ENCODE measurements around the gene LMO7.
"Not testable (repeated sequence)": the region's sequence is repeated elsewhere in the genome, so short reads cannot be mapped to it uniquely, and the experiment has no call there.

Gene LMO7

DNA sequence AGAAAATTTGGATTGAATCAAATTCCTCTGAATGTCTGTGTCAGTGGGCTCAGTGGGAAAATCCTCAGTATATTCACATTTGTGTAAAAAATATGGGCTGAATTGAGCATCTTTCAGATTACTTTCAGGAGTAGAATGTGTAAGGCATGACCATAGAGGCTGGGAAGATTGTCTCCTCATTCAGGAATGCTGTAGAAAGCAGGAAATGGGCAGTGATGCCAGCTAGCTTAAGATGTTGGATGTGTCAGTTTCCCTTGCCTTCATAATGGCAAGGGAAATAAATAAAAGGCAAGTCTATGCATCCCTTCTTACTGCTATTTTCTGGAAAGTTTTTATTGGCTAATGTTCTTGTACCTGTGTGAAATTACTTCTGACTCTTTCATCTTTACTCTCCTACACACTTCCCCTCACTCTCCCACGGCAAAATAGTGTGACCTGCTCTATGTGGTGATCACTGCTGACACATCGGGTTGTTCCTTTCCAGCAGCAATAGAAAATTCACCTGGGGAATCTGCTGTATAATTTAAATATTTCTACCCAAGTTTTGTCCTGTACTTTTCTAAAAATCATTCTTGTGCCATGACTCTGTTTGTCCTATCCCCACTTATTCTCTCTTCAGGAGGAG lies 103.2 kb downstream of the LMO7 start:
- DNase-seq (ENCODE audit: low read depth in 1 of 2, low spot score in 1 of 2) = no peak

DNA sequence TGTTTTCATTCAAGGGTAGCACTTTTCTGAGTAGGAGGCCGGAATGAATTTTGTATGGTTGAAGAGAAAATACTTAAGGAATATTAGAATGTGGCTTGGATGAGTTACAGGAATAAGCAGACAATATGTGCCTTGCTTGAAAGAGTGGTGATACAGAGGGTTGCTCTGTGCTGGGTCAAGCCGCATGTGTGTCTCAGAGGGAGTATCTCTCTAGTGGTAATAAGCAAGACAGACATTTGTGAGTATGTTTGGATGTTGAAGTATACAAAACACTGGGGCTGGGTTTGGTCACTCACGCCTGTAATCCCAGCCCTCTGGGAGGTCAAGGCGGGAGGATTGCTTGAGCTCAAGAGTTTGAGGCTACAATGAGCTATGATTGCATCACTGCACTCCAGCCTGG lies 103.9 kb downstream of the LMO7 start:
- DNase-seq (ENCODE audit: low read depth in 1 of 2, low spot score in 1 of 2) = no peak

DNA sequence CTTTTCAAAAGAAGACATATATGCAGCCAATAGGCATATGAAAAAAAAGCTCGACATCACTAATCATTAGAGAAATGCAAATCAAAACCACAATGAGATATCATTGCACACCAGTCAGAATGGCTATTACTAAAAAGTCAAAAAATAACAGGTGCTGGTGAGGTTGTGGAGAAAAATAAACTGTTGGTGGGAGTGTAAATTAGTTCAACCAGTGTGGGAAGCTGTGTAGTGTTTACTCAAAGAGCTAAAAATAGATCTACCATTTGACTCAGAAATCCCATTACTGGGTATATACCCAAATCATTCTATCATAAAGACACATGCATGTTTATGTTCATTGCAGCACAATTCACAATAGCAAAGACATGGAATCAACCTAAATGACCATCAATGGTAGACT lies 106.9 kb downstream of the LMO7 start:
- DNase-seq (ENCODE audit: low read depth in 1 of 2, low spot score in 1 of 2) = not testable (repeated sequence)

DNA sequence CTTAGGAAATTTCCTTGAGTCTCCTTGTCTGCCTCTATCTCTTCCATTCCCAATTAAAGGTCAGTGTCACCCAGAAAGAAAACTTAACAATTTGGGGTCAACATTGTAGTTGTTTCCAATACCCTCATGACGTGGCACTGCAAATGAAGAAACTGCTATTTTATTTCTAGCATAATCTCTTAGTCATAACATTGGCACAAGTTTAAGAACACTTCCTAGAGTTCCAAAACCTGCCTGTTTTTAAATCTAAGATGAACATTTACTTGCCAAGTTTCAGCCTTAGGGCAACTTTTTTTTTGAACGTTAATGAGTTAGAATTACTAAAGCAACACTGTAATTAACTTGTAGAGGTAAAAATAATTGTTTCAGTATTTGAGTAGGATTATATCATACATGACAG lies 108.0 kb downstream of the LMO7 start:
- DNase-seq (ENCODE audit: low read depth in 1 of 2, low spot score in 1 of 2) = no peak

DNA sequence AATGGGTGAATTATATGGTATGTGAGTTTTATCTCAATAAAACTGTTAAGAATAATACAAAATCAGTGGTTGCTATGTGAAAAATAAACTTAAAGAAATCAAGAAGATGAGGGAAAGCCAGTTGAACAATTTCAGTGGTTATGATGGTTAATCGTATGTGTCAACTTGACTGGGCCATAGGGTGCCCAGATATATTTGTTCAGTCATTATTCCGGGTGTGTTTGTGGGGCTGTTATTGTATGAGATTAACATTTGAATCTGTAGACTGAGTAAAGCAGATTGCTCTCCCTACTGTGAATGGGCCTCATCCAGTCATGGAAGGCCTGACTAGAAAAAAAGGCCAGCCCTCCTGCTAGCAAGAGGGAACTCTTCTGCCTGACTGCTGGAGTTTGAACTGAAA lies 109.3 kb downstream of the LMO7 start:
- DNase-seq (ENCODE audit: low read depth in 1 of 2, low spot score in 1 of 2) = no peak

DNA sequence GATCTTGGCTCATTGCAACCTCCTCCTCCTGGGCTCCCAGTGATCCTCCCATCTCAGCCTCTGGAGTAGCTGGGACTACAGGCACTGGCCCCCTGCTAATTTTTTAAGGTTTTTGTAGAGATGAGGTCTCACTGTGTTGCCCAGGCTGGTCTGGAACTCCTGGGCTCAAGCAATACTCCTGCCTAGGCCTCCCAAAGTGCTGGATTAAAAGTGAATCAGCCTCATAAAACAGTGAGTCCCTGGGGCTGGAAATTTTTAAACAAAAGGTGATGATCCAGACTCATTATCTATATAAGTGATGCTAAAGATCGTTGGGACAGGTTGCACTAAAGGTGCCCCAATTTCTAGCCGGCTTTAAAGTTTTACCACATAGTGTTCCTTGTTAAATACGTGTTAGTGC lies 112.7 kb downstream of the LMO7 start:
- no peak for DNase-seq (ENCODE audit: low read depth in 1 of 2, low spot score in 1 of 2)

DNA sequence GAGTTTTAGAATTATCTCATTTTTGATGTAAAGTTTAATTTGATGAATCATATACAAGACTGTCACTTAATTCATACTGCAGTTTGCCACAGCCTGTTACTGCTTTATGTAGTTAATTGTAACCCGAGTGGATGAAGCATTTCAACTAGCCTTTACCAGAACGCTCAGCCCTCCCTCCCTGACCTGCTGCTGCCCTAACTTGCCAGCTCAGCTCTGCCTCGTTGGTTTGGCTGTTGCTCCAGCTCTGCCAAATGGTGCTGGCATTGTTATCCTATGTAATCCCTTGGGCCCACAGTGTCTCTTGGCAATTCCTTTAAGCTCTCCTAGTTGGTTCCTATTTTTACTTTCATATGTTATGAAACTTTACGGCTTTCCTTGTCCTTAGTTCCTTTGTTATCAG lies 113.3 kb downstream of the LMO7 start:
- DNase-seq (ENCODE audit: low read depth in 1 of 2, low spot score in 1 of 2) = no peak

DNA sequence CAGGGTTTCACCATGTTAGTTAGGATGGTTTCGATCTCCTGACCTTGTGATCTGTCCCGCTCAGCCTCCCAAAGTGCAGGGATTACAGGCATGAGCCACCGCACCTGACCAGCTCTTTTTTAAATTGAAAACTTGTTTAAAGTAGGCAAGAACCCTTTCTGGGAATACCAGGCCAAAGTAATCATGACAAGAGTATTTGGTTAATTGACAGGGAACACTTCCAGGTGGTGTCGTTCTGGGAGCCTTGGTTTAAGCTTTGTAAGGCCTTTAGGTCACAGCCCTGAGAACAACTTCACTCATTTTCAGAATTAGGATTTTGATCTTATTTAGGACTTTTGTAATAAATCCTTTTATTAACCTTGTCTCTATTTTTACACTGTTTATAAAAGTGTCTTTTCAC lies 115.2 kb downstream of the LMO7 start:
- no peak for DNase-seq (ENCODE audit: low read depth in 1 of 2, low spot score in 1 of 2)

DNA sequence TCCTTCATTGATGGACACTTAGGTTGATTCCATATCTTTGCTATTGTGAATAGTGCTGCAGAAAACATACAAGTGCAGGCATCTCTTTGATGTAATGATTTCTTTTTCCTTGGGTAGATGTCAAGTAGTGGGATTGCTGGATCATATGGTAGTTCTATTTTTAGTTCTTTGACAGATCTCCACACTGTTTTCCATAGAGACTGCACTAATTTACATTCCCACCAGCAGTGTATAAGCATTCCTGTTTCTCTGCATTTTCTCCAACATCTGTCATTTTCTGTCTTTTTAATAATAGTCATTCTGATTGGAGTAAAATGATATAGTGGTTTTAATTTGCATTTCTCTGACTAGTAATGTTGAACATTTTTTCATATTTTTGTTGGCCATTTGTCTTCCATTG lies 116.7 kb downstream of the LMO7 start:
- no peak for DNase-seq (ENCODE audit: low read depth in 1 of 2, low spot score in 1 of 2)

DNA sequence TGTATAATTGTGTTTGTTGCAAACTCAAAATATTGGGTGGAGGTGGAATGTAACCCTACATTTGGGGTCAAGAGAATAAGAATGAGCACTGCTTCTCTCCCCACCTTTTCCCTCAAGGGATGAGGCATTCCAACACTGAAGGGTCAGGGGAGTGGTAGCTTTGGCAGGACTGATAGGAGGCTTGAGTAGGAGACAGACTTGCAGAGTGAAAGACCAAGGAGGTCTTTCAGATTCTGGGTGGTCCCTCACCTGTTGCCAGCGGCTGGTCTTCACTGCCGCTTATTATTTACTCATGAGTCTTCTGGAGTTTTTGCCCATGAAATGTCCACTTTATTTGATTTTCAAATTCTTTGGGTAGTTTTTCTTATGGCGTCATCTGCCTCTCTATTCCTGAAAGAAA lies 118.8 kb downstream of the LMO7 start:
- no peak for DNase-seq (ENCODE audit: low read depth in 1 of 2, low spot score in 1 of 2)

DNA sequence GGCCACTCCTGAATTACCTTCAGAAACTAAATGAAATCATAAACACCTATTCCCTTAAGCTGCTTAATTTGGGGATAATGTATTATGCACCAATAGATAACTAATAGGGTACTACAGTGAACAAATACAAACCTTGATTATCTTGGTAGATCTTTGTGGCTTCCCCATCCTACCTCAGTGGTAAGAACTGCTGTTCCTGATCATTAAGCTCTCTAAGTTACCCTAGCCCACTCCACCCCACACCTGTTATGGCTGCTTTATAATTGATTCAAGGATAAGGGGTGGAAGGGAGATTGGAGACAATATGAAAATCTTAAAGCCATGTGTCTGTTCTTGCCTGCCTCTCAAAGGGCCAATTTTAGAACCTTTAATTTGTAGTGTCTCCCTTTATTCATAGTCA lies 121.2 kb downstream of the LMO7 start:
- no peak for DNase-seq (ENCODE audit: low read depth in 1 of 2, low spot score in 1 of 2)

DNA sequence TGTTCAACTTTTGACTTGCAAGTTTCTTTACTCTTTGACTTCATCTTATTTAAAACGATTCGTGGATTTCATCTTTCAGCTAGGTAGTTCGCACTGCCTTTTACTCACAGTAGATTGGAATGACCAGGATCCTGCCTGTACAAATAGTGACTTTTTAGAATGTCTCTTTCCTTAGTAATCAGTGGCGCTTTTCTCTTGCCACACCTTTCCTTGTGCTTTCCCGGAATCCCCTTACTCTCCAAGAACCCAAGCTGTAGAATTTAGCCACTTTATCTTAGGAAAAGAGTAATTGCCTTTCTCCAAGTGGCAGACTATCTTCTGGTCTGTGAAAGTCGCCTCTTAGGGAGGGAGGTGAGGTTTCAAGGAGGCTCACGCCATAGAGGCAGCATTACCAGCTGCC lies 123.4 kb downstream of the LMO7 start:
- no peak for DNase-seq (ENCODE audit: low read depth in 1 of 2, low spot score in 1 of 2)

DNA sequence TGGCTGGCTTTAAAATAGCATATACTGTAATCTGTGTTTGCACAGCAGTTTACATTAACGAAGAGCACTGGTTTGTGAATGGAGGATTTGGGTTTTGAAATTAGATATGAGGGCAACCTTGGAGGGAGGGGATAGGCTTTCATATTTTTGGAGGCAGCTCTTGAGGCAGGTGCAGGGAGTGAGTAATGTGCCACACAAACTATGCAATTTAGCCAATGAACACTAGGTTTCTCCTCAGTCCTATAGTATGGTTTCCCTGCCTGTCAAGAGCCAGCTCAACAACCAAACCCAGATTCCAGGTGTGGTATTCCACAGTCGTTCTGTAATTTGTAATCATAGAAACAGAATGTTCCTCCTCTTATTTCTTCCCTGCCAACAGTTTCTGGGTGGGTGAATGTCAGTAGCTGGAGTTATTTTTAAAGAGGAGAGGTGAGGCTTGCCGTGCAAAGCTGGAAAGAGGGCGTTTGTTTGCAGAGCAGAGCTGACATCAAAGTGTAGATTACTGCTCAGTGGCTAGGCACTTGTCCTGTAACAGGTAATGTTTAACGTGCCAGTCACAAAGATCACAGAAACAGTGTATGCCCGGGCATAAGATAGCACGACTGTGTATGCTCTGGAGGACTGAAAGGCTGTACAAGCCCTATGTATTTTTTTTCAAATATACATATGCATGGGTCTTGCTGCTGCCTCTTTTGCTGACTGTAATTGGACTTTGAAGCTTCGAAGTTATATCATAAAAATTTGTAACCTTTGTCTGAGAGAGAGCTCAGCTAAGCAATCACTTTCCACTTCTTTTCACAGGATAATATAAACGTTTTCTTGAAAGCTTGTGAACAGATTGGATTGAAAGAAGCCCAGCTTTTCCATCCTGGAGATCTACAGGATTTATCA lies 124.2 kb downstream of the LMO7 start:
- no peak for DNase-seq (ENCODE audit: low read depth in 1 of 2, low spot score in 1 of 2)

DNA sequence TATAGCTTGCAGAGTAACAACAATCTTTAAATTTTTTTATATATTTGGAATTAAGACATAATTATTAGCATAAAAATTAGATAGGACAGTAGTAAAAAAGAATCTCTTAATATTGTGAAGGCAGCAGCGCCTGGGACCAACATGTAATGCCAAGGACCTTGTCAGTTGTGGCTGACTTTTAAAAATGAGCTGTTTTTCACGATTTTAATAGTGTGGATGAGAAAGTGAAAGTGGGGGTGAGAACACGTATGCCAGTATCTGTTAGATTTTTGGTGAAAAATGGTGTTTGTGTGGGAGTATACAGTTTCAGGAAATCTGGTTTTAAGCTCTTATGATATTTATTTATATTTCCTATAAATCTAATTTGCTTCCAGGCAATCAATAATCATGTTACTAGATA lies 125.2 kb downstream of the LMO7 start:
- peak in 1 of 2 donors; percentile 18 for DNase-seq (ENCODE audit: low read depth in 1 of 2, low spot score in 1 of 2)

DNA sequence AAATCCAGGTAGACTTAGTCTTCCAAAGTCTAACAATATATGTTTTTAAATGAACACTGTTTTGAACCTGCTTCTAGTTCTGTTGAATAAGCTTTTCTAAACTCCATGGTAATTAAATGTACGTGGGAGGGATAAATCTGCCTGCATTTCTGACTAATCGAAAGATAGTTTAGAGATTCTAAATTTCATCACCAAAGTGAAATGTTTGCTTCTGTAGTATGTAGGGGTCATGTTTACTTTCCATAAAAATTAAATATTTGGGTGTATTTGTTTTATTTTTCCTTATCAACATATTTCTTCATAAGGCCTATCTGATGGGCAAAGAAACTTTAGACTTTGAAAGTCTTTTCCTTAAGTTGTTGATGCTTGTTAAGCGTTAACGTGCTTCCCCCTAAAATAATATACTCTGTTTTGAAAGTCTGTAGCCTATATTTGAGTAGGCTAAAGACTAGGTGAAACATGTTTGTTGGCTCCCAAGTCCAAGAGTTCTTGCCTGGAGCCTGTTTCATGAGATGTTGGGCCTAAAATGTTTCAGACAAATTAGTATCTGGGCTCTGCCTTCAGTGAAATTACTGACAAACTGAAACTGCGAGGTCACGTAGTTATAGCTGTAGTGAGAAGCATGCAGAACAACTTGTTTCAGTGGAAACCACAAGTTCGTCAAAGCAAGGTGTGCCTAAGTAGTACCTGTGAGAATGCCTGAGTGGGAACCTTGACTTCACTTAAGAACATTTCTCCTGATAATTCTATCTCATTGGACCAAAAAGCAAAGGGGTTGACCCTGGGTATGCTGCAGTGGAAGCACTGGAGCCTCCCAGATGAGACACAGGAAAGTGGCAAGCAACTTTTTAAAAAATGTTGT lies 126.2 kb downstream of the LMO7 start:
- peak in 1 of 2 donors; percentile 51 for DNase-seq (ENCODE audit: low read depth in 1 of 2, low spot score in 1 of 2)

DNA sequence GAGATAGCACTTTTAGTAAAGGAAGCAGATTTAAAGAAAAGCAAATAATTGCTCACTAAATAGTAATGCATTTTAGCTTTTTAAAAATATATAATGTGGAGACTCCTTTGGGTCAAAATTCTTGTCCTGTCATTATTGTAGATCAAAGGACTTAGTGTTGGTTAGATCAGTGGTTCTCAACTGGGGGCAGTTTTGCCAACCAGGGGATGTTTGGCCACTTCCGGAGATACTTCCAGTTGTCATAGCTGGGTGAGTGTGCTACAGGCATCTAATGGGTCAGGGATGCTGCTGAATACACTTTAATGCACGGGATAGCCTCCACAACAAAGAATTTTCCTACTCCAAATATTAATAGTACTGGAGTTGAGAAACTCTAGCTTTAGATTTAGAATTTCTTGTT lies 126.8 kb downstream of the LMO7 start:
- no peak for DNase-seq (ENCODE audit: low read depth in 1 of 2, low spot score in 1 of 2)

DNA sequence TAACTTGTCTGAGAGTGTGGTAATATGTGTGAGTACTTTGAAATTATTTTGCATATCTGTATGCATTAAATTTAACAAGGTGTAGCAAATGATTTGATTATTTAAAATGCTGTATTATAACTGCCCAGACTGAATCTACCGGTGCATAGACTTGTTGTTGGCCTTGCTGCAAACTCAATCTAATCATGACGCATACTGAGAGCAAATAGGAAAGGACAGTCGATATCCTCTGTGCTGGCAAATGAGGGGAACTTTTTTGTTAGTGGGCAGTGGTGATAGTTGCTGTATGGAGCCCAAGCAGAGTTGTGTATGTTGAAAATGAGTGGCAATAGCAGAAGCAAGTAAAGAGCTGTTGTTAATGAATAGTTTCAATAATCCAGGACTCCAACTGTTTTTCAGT lies 127.4 kb downstream of the LMO7 start:
- no peak for DNase-seq (ENCODE audit: low read depth in 1 of 2, low spot score in 1 of 2)

DNA sequence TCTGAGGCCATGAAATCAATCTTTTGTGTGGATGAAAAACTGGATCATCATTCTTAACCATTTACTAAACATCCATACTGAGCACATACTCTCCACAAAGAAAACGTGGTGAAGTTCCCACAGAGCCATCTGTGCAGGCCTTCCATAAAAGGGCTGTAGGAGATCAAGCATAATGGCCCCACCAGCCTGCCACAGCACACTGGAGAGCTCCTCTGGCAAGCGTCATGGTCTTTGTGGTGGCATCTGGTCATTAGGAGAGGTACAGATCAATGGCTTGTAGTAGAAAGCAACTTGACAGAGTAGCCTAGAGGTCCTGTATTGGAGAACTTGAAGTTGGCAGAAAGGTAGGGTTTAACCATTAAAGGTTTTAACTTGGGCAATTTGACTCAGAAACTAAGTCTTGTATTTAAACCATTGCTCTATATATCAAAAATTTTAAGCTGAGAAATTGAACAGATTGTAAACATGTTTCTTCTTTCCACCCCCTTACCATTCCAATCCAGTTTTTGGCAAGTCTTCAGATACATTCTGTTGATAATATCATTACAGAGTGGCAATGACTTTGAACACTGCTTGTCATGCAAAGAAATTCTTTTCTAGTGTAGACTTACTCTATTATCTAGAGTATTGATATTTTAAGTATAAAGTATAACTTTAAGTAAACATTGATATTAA lies 128.3 kb downstream of the LMO7 start:
- DNase-seq (ENCODE audit: low read depth in 1 of 2, low spot score in 1 of 2) = no peak

DNA sequence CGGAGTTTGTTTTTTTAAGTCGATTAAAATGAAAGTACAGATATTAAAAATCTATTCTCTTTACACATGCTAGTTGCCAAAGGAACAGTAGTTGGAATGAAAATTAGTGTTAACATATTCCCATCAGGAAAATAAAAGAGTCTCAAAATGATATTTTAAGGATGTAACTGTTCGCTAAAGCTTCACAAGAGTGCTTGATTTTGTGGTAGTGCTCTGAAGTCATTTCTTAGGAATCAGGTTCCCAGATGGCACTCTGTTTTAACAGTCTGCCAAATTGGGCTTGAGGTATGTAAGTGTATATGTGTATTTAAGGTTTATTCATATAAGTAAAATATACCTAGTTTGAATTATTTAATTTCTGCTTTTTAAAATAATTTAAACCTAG lies 128.8 kb downstream of the LMO7 start:
- no peak for DNase-seq (ENCODE audit: low read depth in 1 of 2, low spot score in 1 of 2)

DNA sequence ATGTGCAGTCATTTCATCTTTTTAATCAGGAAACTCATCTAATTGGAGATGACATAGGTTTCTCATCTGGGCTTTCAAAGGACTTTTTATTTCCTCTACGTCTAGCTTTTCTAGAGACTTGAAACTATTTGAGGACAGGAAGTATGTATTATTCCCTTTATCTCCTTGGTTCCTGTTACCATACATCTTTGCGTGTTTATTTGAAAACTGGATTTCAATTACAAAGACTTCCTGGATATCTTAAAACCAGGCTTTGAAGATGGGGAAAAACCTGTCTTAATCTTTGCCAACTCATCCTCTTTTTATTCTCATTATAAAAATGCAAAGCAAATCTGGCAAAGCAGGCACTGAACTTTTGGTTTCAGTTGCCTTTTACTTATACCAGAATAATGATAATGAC lies 130.5 kb downstream of the LMO7 start:
- DNase-seq (ENCODE audit: low read depth in 1 of 2, low spot score in 1 of 2) = no peak

DNA sequence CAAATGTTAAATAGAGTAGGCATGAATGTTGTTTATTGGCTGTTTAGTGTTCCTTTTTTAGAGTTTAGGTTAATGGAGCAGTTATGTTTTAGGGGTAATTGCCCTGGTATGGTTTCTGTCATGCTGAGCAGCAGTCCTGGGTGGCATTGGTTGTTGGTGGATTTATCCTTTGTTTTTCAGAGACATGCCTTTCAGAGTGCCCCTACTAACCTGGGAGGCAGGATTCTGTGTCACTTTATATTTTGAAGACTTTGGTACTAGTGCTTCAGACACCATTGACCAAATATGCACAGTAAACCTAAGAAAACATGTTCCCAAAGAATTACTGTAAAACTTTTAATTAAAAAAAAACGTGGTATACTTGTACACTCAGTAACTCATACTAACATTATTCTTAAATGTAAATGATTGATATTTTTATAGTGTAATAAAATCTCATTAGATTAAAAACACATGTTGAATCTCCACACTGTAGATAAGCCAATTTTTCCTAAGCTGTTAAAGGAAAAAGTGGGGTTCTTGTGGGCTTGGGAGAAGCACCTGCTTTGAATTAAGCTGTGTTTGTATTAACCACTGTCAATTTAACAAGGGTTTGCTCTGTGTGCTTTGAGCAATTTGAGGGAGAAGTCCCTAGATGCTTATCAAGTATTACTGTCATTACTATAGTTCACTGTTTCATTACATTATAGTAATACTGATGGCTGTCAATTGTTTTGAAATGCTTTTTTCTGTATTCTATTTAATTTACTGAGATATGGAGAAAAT lies 133.2 kb downstream of the LMO7 start:
- DNase-seq (ENCODE audit: low read depth in 1 of 2, low spot score in 1 of 2) = no peak

Data from activated CD4-positive, alpha-beta T cell treated with anti-CD3 and anti-CD28 coated beads, Interleukin-2, amount 50 U/mL, for 24 hours (primary cell).